GM23338 (cell line): ENCODE results near the gene KIRREL3. TPM values are rescaled to one million over a fixed set of nuclear protein-coding genes. Genes with fewer than 3 reads are reported as not detected.

Experiments
- ATAC-seq: fragments of 200-7000 bp; cut with Tn5 transposase; 3 replicates; pipeline ENCODE4 v1.9.1; 2020
- DNase-seq: peaks from one replicate; pipeline ENCODE4 v3.0.0-alpha.2; 2015; ENCODE audit warnings: low spot score
- H2AFZ ChIP-seq: fragments of 200-600 bp; sonication (generic); 2 replicates; pipeline ENCODE4 v1.8.0; 2016; ENCODE audit warnings: antibody characterized with exemption, mild to moderate bottlenecking, moderate library complexity
- H3F3A ChIP-seq: fragments of 200-600 bp; sonication (generic); replicated peaks from 2 replicates; pipeline ENCODE4 v1.8.0; 2017; ENCODE audit warnings: antibody characterized with exemption, mixed run types, low read depth
- H3K27ac ChIP-seq: fragments of 200-600 bp; sonication (generic); 2 replicates; pipeline ENCODE4 v1.6.1; 2016; ENCODE audit warnings: low read depth
- H3K27me3 ChIP-seq: fragments of 200-600 bp; sonication (generic); 2 replicates; pipeline ENCODE4 v1.8.0; 2016; ENCODE audit warnings: mild to moderate bottlenecking, mixed run types, moderate library complexity; ENCODE audit not compliant: insufficient read depth
- H3K36me3 ChIP-seq: fragments of 200-600 bp; sonication (generic); 2 replicates; pipeline ENCODE4 v1.8.0; 2016; ENCODE audit warnings: mild to moderate bottlenecking; ENCODE audit not compliant: insufficient read depth
- H3K4me1 ChIP-seq: fragments of 200-600 bp; sonication (generic); 2 replicates; pipeline ENCODE4 v1.8.0; 2016; ENCODE audit warnings: mild to moderate bottlenecking, moderate library complexity; ENCODE audit not compliant: insufficient read depth
- H3K4me2 ChIP-seq: fragments of 200-600 bp; sonication (generic); 2 replicates; pipeline ENCODE4 v1.7.1; 2017; ENCODE audit warnings: mixed run types
- H3K4me3 ChIP-seq: fragments of 200-600 bp; sonication (generic); 2 replicates; pipeline ENCODE4 v1.6.1; 2016; ENCODE audit warnings: mixed run types
- H3K79me2 ChIP-seq: fragments of 200-600 bp; sonication (generic); replicated peaks from 2 replicates; pipeline ENCODE4 v1.8.0; 2017; ENCODE audit warnings: mild to moderate bottlenecking; ENCODE audit not compliant: insufficient read depth
- H3K9me2 ChIP-seq: fragments of 200-600 bp; sonication (generic); 2 replicates; pipeline ENCODE4 v1.8.0; 2017; ENCODE audit not compliant: insufficient read depth
- H4K20me1 ChIP-seq: fragments of 200-600 bp; sonication (generic); replicated peaks from 2 replicates; pipeline ENCODE4 v1.8.0; 2017; ENCODE audit warnings: mild to moderate bottlenecking; ENCODE audit not compliant: insufficient read depth
- H3K27ac Mint-ChIP-seq: 2 replicates; pipeline ENCODE4 v1.8.0; 2020; ENCODE audit warnings: inconsistent platforms, mild to moderate bottlenecking, moderate library complexity, mixed read lengths
- H3K27me3 Mint-ChIP-seq: 3 replicates; pipeline ENCODE4 v1.8.0; 2022; ENCODE audit warnings: low read depth, mild to moderate bottlenecking, moderate library complexity, mixed read lengths, inconsistent platforms; ENCODE audit not compliant: insufficient read depth, poor library complexity
- H3K36me3 Mint-ChIP-seq: 3 replicates; pipeline ENCODE4 v1.8.0; 2021; ENCODE audit warnings: low read depth, mild to moderate bottlenecking, inconsistent platforms, moderate library complexity, mixed read lengths
- H3K4me1 Mint-ChIP-seq: 3 replicates; pipeline ENCODE4 v1.8.0; 2020; ENCODE audit warnings: mild to moderate bottlenecking, inconsistent platforms, mixed read lengths
- H3K4me3 Mint-ChIP-seq: 3 replicates; pipeline ENCODE4 v1.8.0; 2021; ENCODE audit warnings: moderate library complexity, mild to moderate bottlenecking, inconsistent platforms, mixed read lengths
- H3K9me3 Mint-ChIP-seq: 3 replicates; pipeline ENCODE4 v1.8.0; 2020; ENCODE audit warnings: moderate library complexity, mild to moderate bottlenecking, inconsistent platforms, mixed read lengths
- CREB1 ChIP-seq: fragments of 250-450 bp; sonication (Bioruptor Pico); IDR thresholded peaks from 2 replicates; pipeline ENCODE4 v1.5.0; 2020; ENCODE audit warnings: low read depth, mild to moderate bottlenecking, moderate library complexity
- CTCF ChIP-seq, 2 experiments: fragments of 200-600 bp in 1 of 2; sonication (generic) in 1 of 2; conservative IDR thresholded peaks; 2 replicates each; pipeline versions ENCODE4 v1.5.1 to v1.6.1; 2016 to 2017; ENCODE audit warnings: antibody characterized with exemption in 2 of 2, low read depth in 2 of 2, mild to moderate bottlenecking in 2 of 2, moderate library complexity in 1 of 2
- EZH2phosphoT487 ChIP-seq: fragments of 200-600 bp; sonication (generic); IDR thresholded peaks from one replicate; pipeline ENCODE4 v1.8.1; 2018; ENCODE audit warnings: antibody characterized with exemption; ENCODE audit not compliant: unreplicated experiment
- JUNB ChIP-seq: IDR thresholded peaks from one replicate; pipeline ENCODE4 v1.6.1; 2016; ENCODE audit warnings: antibody characterized with exemption; ENCODE audit not compliant: unreplicated experiment
- NANOG ChIP-seq: IDR thresholded peaks from 2 replicates; pipeline ENCODE4 v1.6.1; 2016; ENCODE audit warnings: antibody characterized with exemption, borderline replicate concordance
- POLR2AphosphoS5 ChIP-seq: IDR thresholded peaks from 2 replicates; pipeline ENCODE4 v1.6.1; 2016; ENCODE audit warnings: antibody characterized with exemption, low read depth
- REST ChIP-seq: IDR thresholded peaks from one replicate; pipeline ENCODE4 v1.6.1; 2018; ENCODE audit warnings: antibody characterized with exemption; ENCODE audit not compliant: unreplicated experiment
- STAT1 ChIP-seq: IDR thresholded peaks from one replicate; pipeline ENCODE4 v1.6.1; 2016; ENCODE audit warnings: antibody characterized with exemption; ENCODE audit not compliant: unreplicated experiment
- ZNF114 ChIP-seq: fragments of 250-450 bp; sonication (Bioruptor Pico); IDR thresholded peaks from 2 replicates; pipeline ENCODE4 v1.5.0; 2020; ENCODE audit warnings: mild to moderate bottlenecking, moderate library complexity
- ZNF331 ChIP-seq: fragments of 250-450 bp; sonication (Bioruptor Pico); IDR thresholded peaks from 2 replicates; pipeline ENCODE4 v1.5.0; 2020; ENCODE audit warnings: low read depth, mild to moderate bottlenecking, moderate library complexity
- polyA plus RNA-seq: library from polyadenylated mRNA; unstranded; fragments of >200 nt; fragmentation: Nextera tagmentation; extraction: Ambion mirVana; gene quantifications from 2 replicates; pipeline ENCODE4 v1.2.1, GENCODE V29; 2016
- total RNA-seq: library from RNA; depleted of rRNA; stranded (reverse); fragments of >200 nt; shearing (Covaris generic); gene quantifications from 2 replicates; pipeline ENCODE4 v1.2.3, GENCODE V29; 2014
- TF ChIP-seq, protein P1 (sequence below): fragments of 250-450 bp; sonication (Bioruptor Pico); IDR thresholded peaks from 2 replicates; pipeline ENCODE4 v1.5.0; 2020; ENCODE audit warnings: mild to moderate bottlenecking, moderate library complexity
- TF ChIP-seq, protein P2 (sequence below): IDR thresholded peaks from 2 replicates; pipeline ENCODE4 v1.6.1; 2016; ENCODE audit warnings: antibody characterized with exemption

Gene KIRREL3
- total and polyA plus RNA-seq, 2 experiments from 2014 or later: 0.13 to 1.5 TPM

DNA sequence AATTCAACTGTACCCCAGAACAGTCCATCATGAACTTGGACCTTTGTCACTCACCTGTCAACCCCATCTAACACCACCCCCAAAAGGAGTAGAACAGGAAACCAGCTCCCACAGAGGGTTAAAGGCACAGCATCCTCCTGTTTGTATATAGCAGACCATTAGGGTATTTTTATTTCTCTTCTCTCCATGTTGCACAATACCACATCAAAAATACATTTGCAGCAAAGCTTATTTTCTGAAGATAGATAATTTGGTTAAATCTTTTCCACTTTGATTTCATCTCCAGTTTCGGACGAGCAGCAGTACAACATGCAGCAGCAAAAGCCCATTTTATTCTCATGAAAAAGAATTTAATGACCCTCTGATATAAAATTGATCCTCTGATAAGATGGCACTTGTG is 103.1 kb downstream of the KIRREL3 start (continued):
- TF ChIP-seq, protein P1, sequence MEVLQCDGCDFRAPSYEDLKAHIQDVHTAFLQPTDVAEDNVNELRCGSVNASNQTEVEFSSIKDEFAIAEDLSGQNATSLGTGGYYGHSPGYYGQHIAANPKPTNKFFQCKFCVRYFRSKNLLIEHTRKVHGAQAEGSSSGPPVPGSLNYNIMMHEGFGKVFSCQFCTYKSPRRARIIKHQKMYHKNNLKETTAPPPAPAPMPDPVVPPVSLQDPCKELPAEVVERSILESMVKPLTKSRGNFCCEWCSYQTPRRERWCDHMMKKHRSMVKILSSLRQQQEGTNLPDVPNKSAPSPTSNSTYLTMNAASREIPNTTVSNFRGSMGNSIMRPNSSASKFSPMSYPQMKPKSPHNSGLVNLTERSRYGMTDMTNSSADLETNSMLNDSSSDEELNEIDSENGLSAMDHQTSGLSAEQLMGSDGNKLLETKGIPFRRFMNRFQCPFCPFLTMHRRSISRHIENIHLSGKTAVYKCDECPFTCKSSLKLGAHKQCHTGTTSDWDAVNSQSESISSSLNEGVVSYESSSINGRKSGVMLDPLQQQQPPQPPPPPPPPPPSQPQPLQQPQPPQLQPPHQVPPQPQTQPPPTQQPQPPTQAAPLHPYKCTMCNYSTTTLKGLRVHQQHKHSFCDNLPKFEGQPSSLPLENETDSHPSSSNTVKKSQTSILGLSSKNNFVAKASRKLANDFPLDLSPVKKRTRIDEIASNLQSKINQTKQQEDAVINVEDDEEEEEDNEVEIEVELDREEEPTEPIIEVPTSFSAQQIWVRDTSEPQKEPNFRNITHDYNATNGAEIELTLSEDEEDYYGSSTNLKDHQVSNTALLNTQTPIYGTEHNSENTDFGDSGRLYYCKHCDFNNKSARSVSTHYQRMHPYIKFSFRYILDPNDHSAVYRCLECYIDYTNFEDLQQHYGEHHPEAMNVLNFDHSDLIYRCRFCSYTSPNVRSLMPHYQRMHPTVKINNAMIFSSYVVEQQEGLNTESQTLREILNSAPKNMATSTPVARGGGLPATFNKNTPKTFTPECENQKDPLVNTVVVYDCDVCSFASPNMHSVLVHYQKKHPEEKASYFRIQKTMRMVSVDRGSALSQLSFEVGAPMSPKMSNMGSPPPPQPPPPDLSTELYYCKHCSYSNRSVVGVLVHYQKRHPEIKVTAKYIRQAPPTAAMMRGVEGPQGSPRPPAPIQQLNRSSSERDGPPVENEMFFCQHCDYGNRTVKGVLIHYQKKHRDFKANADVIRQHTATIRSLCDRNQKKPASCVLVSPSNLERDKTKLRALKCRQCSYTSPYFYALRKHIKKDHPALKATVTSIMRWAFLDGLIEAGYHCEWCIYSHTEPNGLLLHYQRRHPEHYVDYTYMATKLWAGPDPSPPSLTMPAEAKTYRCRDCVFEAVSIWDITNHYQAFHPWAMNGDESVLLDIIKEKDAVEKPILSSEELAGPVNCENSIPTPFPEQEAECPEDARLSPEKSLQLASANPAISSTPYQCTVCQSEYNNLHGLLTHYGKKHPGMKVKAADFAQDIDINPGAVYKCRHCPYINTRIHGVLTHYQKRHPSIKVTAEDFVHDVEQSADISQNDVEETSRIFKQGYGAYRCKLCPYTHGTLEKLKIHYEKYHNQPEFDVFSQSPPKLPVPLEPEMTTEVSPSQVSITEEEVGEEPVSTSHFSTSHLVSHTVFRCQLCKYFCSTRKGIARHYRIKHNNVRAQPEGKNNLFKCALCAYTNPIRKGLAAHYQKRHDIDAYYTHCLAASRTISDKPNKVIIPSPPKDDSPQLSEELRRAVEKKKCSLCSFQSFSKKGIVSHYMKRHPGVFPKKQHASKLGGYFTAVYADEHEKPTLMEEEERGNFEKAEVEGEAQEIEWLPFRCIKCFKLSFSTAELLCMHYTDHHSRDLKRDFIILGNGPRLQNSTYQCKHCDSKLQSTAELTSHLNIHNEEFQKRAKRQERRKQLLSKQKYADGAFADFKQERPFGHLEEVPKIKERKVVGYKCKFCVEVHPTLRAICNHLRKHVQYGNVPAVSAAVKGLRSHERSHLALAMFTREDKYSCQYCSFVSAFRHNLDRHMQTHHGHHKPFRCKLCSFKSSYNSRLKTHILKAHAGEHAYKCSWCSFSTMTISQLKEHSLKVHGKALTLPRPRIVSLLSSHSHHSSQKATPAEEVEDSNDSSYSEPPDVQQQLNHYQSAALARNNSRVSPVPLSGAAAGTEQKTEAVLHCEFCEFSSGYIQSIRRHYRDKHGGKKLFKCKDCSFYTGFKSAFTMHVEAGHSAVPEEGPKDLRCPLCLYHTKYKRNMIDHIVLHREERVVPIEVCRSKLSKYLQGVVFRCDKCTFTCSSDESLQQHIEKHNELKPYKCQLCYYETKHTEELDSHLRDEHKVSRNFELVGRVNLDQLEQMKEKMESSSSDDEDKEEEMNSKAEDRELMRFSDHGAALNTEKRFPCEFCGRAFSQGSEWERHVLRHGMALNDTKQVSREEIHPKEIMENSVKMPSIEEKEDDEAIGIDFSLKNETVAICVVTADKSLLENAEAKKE (CRISPR knock-in tag): no peak
- TF ChIP-seq NANOG: no peak
- no peak for TF ChIP-seq ZNF331 (CRISPR knock-in tag)

DNA sequence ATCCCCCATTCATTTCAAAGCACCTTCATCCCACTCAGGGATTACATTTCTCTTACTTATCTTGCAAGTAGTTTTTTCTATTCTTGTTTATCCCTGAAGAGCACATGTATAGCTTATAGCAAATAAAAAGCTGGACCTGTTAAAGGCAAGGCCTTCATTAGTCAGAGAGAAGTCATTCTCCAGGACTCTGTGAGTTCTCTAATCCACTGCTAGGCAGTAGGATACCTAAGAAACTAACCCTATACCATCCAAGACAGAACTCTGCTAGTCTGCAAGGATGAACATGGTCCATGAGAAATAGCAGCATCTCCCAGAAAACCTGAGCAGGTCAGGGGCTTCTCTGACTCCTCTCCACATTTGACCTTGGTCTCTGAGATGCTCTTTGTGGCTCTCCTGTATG is 104.5 kb downstream of the KIRREL3 start:
- Histone ChIP-seq H3K4me3 (no peak overlapping the region), H3K27me3 (no peaks in the 10 kb centered on the region), H2AFZ (no peak overlapping the region), H3K4me1 (peaks cover 50% of the 10 kb centered on the region), H3K4me2 (no peak overlapping the region), H4K20me1 (no peaks in the 10 kb centered on the region), H3K27ac (no peak overlapping the region), H3K36me3 (no peaks in the 10 kb centered on the region; the same call in 1 of the 2 replicates), H3K9me2 (no peaks in the 10 kb centered on the region; the same call in 1 of the 2 replicates), H3F3A (no peaks in the 10 kb centered on the region), H3K79me2 (no peaks in the 10 kb centered on the region)
- peaks cover 54% of the 10 kb centered on the region for H3K4me1 Mint-ChIP-seq
- no peak overlapping the region for H3K27ac Mint-ChIP-seq
- ATAC-seq: no peak
- no peak for DNase-seq
- peaks cover 9% of the 10 kb centered on the region; the same call in 1 of the 3 replicates for H3K36me3 Mint-ChIP-seq
- peaks cover 24% of the 10 kb centered on the region for H3K9me3 Mint-ChIP-seq
- no peaks in the 10 kb centered on the region for H3K27me3 Mint-ChIP-seq
- H3K4me3 Mint-ChIP-seq: no peak overlapping the region
- TF ChIP-seq EZH2phosphoT487: no peak
- no peak for TF ChIP-seq POLR2AphosphoS5
- no peak for TF ChIP-seq JUNB
- TF ChIP-seq CREB1 (CRISPR knock-in tag): no peak
- TF ChIP-seq REST: no peak
- no peak for TF ChIP-seq STAT1
- TF ChIP-seq ZNF331 (CRISPR knock-in tag): no peak
- TF ChIP-seq, protein P2, sequence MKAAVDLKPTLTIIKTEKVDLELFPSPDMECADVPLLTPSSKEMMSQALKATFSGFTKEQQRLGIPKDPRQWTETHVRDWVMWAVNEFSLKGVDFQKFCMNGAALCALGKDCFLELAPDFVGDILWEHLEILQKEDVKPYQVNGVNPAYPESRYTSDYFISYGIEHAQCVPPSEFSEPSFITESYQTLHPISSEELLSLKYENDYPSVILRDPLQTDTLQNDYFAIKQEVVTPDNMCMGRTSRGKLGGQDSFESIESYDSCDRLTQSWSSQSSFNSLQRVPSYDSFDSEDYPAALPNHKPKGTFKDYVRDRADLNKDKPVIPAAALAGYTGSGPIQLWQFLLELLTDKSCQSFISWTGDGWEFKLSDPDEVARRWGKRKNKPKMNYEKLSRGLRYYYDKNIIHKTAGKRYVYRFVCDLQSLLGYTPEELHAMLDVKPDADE: no peak
- TF ChIP-seq NANOG: no peak
- no peak for TF ChIP-seq ZNF114 (CRISPR knock-in tag)
- TF ChIP-seq CTCF (conservative IDR thresholded peaks at IDR 0.05; ENCODE audit: low read depth in 2 of 2): no peak
